Endothelial cell of umbilical vein (primary cell): ENCODE results near the gene FAM13C.

Experiments used
- EZH2 ChIP-seq: IDR thresholded peaks from 2 replicates; pipeline ENCODE4 v1.6.1; 2012; ENCODE audit warnings: borderline replicate concordance, low read depth, mild to moderate bottlenecking, moderate library complexity, low read length, inconsistent platforms; ENCODE audit not compliant: severe bottlenecking
- GATA2 ChIP-seq: IDR thresholded peaks from 2 replicates; pipeline ENCODE4 v1.7.0; 2011; ENCODE audit warnings: low read depth, mild to moderate bottlenecking, moderate library complexity, mixed read lengths, low read length; ENCODE audit not compliant: insufficient read length, insufficient read depth
- JUN ChIP-seq: IDR thresholded peaks from 2 replicates; pipeline ENCODE4 v1.6.1; 2011; ENCODE audit warnings: borderline replicate concordance, low read depth; ENCODE audit not compliant: insufficient read length, insufficient read depth
- MYC ChIP-seq: IDR thresholded peaks from one replicate; pipeline ENCODE4 v1.6.1; 2011; ENCODE audit warnings: mild to moderate bottlenecking, low read depth, low read length
- POLR2A ChIP-seq: IDR thresholded peaks from 2 replicates; pipeline ENCODE4 v1.6.1; 2012; ENCODE audit warnings: low read depth, mild to moderate bottlenecking, control low read depth, low read length
- POLR2AphosphoS5 ChIP-seq: IDR thresholded peaks from 2 replicates; pipeline ENCODE4 v1.6.1; 2012; ENCODE audit warnings: low read depth, mild to moderate bottlenecking, control low read depth, low read length, moderate library complexity; ENCODE audit not compliant: insufficient read depth
- TF ChIP-seq, protein P1 (sequence below), 2 donors: IDR thresholded peaks; 1 replicate in 1 of 2; 2 replicates in 1 of 2; pipeline ENCODE4 v1.5.1; 2011; ENCODE audit warnings: low read length in 2 of 2, mild to moderate bottlenecking in 2 of 2, moderate library complexity in 2 of 2, control low read depth in 1 of 2, inconsistent platforms in 1 of 2, low read depth in 1 of 2; ENCODE audit not compliant: insufficient read depth in 1 of 2; ENCODE audit errors: extremely low read depth in 1 of 2
- TF ChIP-seq, protein P2 (sequence below): IDR thresholded peaks from 2 replicates; pipeline ENCODE4 v1.6.1; 2011; ENCODE audit not compliant: insufficient read depth, insufficient read length

DNA sequence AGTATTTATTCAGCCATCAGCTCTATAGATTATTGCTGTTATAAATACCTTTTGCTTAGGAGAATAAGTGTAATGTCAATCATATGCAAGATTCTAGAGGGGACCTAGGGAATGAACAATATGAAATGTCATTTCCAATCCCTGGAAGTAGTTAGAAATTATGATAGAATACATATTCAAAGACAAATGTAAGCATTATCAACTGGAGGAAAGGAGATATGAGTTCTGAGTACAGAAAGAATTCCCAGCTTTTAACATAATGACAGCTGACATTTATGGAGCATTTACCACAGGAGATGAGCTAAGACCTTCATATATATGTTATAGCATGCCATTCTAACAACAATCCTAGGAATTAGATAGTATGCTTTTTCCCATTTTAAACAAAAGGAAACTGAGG lies 86.2 kb downstream of the FAM13C start:
- TF ChIP-seq, protein P1, sequence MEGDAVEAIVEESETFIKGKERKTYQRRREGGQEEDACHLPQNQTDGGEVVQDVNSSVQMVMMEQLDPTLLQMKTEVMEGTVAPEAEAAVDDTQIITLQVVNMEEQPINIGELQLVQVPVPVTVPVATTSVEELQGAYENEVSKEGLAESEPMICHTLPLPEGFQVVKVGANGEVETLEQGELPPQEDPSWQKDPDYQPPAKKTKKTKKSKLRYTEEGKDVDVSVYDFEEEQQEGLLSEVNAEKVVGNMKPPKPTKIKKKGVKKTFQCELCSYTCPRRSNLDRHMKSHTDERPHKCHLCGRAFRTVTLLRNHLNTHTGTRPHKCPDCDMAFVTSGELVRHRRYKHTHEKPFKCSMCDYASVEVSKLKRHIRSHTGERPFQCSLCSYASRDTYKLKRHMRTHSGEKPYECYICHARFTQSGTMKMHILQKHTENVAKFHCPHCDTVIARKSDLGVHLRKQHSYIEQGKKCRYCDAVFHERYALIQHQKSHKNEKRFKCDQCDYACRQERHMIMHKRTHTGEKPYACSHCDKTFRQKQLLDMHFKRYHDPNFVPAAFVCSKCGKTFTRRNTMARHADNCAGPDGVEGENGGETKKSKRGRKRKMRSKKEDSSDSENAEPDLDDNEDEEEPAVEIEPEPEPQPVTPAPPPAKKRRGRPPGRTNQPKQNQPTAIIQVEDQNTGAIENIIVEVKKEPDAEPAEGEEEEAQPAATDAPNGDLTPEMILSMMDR (IDR thresholded peaks at IDR 0.05; ENCODE audit: extremely low read depth in 1 of 2, insufficient read depth in 1 of 2, low read depth in 1 of 2, low read length in 2 of 2), result no peak
- TF ChIP-seq EZH2, result no peak
- TF ChIP-seq POLR2A, result no peak
- no peak for TF ChIP-seq POLR2AphosphoS5
- TF ChIP-seq, protein P2, sequence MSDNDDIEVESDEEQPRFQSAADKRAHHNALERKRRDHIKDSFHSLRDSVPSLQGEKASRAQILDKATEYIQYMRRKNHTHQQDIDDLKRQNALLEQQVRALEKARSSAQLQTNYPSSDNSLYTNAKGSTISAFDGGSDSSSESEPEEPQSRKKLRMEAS, result no peak
- no peak for TF ChIP-seq GATA2
- no peak for TF ChIP-seq JUN
- no peak for TF ChIP-seq MYC
